Activated T-cell treated with anti-CD3 and anti-CD28 coated beads, Interleukin-2, amount 50 U/mL, for 4 hours (primary cell): Measurements from ENCODE around the gene ALPL. TPM values are rescaled to one million over a fixed set of nuclear protein-coding genes. Genes with fewer than 3 reads are reported as not detected.

ENCODE experiments used
- ATAC-seq, 2 donors: fragments of 200-7000 bp; cut with Tn5 transposase; one replicate each; pipeline ENCODE4 v1.10.0; 2021
- DNase-seq: peaks from one replicate; pipeline ENCODE4 v3.0.0-alpha.2; 2020
- H3K27me3 Mint-ChIP-seq: one replicate; pipeline ENCODE4 v1.8.0; 2021; ENCODE audit warnings: low read depth, mixed read lengths
- H3K36me3 Mint-ChIP-seq: one replicate; pipeline ENCODE4 v1.8.0; 2022; ENCODE audit warnings: mixed read lengths; ENCODE audit not compliant: insufficient read depth
- H3K4me1 Mint-ChIP-seq: one replicate; pipeline ENCODE4 v1.8.0; 2021; ENCODE audit warnings: low read depth, mixed read lengths
- H3K4me3 Mint-ChIP-seq: one replicate; pipeline ENCODE4 v1.8.0; 2021; ENCODE audit warnings: mild to moderate bottlenecking, moderate library complexity, mixed read lengths
- H3K9me3 Mint-ChIP-seq: one replicate; pipeline ENCODE4 v1.8.0; 2021; ENCODE audit warnings: mixed read lengths
- total RNA-seq, 3 donors: library from RNA; stranded (reverse); gene quantifications; one replicate each; pipeline ENCODE4 v1.2.1, GENCODE V29; 2021

The ALPL gene
- total RNA-seq, 3 donors from 2014 or later = 0.33 to 0.38 (median 0.34) TPM

DNA sequence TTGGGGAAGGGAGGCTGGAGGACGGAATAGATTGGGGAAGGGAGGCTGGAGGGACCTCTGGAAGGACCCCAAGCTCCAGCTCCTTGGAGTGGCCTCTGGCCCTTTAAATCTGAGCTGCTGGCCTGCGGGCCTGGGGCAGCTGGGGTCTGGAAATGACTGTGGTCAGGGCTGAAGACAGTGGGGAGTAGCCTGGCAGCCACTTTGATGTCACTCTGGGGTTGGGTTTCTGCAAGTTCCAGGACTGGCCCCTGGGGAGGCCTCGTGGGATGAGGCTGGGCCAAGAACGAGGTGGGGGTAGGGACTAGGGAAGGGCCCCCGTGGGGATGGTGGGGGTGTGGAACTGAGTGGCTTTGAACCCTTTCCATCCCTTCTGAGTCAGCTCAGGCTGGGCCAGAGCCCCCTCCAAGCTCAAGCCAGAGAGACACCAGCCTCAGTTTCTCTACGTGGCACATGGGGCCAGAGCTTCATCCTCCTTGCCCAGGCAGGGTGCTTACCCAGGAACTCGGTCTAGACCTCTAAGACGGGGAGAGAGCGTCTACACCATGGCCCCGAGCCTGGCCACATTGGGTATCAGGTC, 59.7 kb downstream of the ALPL start:
- no peak for ATAC-seq
- H3K27me3 Mint-ChIP-seq = peaks cover 7% of the 10 kb centered on the region
- peaks cover 1% of the 10 kb centered on the region for H3K4me1 Mint-ChIP-seq
- no peaks in the 10 kb centered on the region for H3K9me3 Mint-ChIP-seq
- H3K36me3 Mint-ChIP-seq = no peaks in the 10 kb centered on the region
- no peak overlapping the region for H3K4me3 Mint-ChIP-seq
- DNase-seq = no peak

GRCh38 chr1:21569820-21570527, 60.8 kb downstream of the ALPL start:
- peaks cover 14% of the 10 kb centered on the region for H3K27me3 Mint-ChIP-seq
- no peak for ATAC-seq

DNA sequence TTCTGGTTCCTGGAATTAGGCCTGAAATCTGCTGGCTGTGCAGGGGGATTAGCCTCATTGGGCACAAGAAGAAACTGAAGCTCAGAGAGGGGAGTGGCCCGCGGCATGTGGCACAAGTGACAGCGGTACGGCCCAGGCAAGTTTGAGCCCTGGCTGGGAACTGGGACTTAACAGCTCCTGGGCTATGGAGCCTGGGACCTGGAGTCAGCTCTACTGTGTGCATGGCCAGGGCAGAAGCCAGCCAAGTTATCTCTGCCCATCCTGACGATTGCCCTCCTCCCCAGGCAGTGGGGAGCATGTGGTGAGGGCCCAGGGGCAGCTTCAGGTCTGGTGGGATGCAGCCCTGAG, 61.3 kb downstream of the ALPL start:
- Mint-ChIP-seq H3K27me3 (peaks cover 16% of the 10 kb centered on the region), H3K36me3 (no peaks in the 10 kb centered on the region), H3K4me1 (peaks cover 1% of the 10 kb centered on the region), H3K9me3 (no peaks in the 10 kb centered on the region), H3K4me3 (no peak overlapping the region)
- DNase-seq (no peak), ATAC-seq (no peak)

More at GRCh38 chr1:21569820-21570527, 60.8 kb downstream of the ALPL start:
- peaks cover 1% of the 10 kb centered on the region for H3K4me1 Mint-ChIP-seq
- no peaks in the 10 kb centered on the region for H3K36me3 Mint-ChIP-seq
- no peak for DNase-seq
- H3K4me3 Mint-ChIP-seq = no peak overlapping the region
- H3K9me3 Mint-ChIP-seq = no peaks in the 10 kb centered on the region

GRCh38 chr1:21570885-21571284, 61.7 kb downstream of the ALPL start:
- peaks cover 16% of the 10 kb centered on the region for H3K27me3 Mint-ChIP-seq
- H3K4me3 Mint-ChIP-seq = no peak overlapping the region
- peaks cover 1% of the 10 kb centered on the region for H3K4me1 Mint-ChIP-seq
- DNase-seq = no peak
- no peaks in the 10 kb centered on the region for H3K9me3 Mint-ChIP-seq
- ATAC-seq = no peak
- no peaks in the 10 kb centered on the region for H3K36me3 Mint-ChIP-seq

DNA sequence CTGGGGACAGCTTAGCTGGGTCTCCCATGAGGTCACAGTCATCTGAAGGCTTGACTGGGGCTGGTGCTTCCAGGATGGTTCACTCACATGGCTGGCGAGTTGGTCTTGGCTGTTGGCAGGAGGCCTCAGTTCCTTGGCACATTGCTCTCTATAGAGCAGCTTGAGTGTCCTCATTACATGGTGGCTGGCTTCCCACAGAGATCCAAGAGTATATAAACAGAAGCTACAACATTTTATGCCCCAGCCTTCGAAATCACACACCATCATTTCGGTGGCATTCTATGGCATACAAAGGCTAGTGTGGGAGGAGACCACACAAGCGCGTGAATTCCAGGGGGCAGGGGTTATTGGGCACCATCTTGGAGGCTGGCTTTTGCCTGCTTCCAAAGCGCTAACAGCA, 63.0 kb downstream of the ALPL start:
- ATAC-seq = no peak
- Mint-ChIP-seq H3K36me3 (no peaks in the 10 kb centered on the region), H3K9me3 (no peaks in the 10 kb centered on the region), H3K4me3 (no peak overlapping the region), H3K4me1 (peaks cover 1% of the 10 kb centered on the region), H3K27me3 (peaks cover 16% of the 10 kb centered on the region)
- no peak for DNase-seq

DNA sequence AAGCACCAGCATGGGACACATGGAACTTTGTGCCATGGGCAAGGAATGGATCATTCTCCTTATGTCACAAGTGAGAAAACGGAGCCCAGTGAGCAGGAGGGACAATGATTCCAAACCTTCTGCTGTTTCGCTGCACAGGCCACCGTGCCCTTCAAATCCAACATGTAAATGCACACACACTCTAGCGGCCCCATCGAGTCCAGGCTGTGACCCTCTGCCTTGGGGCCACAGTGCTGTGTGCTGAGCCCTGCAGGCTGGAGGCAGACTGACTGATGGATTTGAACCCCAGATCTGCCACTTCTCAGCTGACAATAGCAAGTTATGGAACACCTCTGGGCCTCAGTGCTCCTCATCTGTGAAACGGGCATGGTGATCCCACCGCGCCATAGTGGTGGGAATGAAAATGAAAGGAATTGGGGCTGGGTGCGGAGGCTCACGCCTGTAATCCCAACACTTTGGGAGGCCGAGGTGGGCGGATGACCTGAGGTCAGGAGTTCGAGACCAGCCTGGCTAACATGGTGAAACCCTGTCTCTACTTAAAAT, 63.6 kb downstream of the ALPL start:
- DNase-seq = no peak
- H3K4me3 Mint-ChIP-seq = no peak overlapping the region

GRCh38 chr1:21573475-21573874, 64.3 kb downstream of the ALPL start:
- peaks cover 16% of the 10 kb centered on the region for H3K27me3 Mint-ChIP-seq
- no peaks in the 10 kb centered on the region for H3K36me3 Mint-ChIP-seq
- H3K4me3 Mint-ChIP-seq = no peak overlapping the region
- peaks cover under 1% of the 10 kb centered on the region for H3K4me1 Mint-ChIP-seq
- H3K9me3 Mint-ChIP-seq = no peaks in the 10 kb centered on the region
- no peak for ATAC-seq
- DNase-seq = no peak

More for the DNA sequence above, 63.6 kb downstream of the ALPL start:
- no peaks in the 10 kb centered on the region for H3K9me3 Mint-ChIP-seq
- peaks cover 1% of the 10 kb centered on the region for H3K4me1 Mint-ChIP-seq
- H3K36me3 Mint-ChIP-seq = no peaks in the 10 kb centered on the region
- peaks cover 16% of the 10 kb centered on the region for H3K27me3 Mint-ChIP-seq
- no peak for ATAC-seq

GRCh38 chr1:21573971-21574465, 64.8 kb downstream of the ALPL start:
- ATAC-seq (no peak), DNase-seq (no peak)

GRCh38 chr1:21574466-21575151, 65.4 kb downstream of the ALPL start:
- no peaks in the 10 kb centered on the region for H3K4me1 Mint-ChIP-seq
- no peak for ATAC-seq
- no peaks in the 10 kb centered on the region for H3K9me3 Mint-ChIP-seq
- H3K27me3 Mint-ChIP-seq = peaks cover 16% of the 10 kb centered on the region
- H3K4me3 Mint-ChIP-seq = no peak overlapping the region
- no peak for DNase-seq
- no peaks in the 10 kb centered on the region for H3K36me3 Mint-ChIP-seq

More at GRCh38 chr1:21573971-21574465, 64.8 kb downstream of the ALPL start:
- Mint-ChIP-seq H3K4me1 (no peaks in the 10 kb centered on the region), H3K27me3 (peaks cover 16% of the 10 kb centered on the region), H3K36me3 (no peaks in the 10 kb centered on the region), H3K9me3 (no peaks in the 10 kb centered on the region), H3K4me3 (no peak overlapping the region)

- H3K36me3 Mint-ChIP-seq = no peaks in the 10 kb centered on the region
- ATAC-seq (no peak), DNase-seq (no peak)
- H3K27me3 Mint-ChIP-seq = peaks cover 16% of the 10 kb centered on the region
- no peak overlapping the region for H3K4me3 Mint-ChIP-seq
- H3K4me1 Mint-ChIP-seq = no peaks in the 10 kb centered on the region
- no peaks in the 10 kb centered on the region for H3K9me3 Mint-ChIP-seq
These were observed 66.2 kb downstream of the ALPL start for GRCh38 chr1:21575351-21575942.

GRCh38 chr1:21576031-21576797, 67.0 kb downstream of the ALPL start:
- ATAC-seq (no peak), DNase-seq (no peak)
- Mint-ChIP-seq H3K9me3 (no peaks in the 10 kb centered on the region), H3K4me1 (no peaks in the 10 kb centered on the region), H3K36me3 (no peaks in the 10 kb centered on the region), H3K4me3 (no peak overlapping the region), H3K27me3 (peaks cover 16% of the 10 kb centered on the region)

- DNase-seq (no peak), ATAC-seq (no peak)
- Mint-ChIP-seq H3K4me3 (no peak overlapping the region), H3K9me3 (no peaks in the 10 kb centered on the region), H3K4me1 (no peaks in the 10 kb centered on the region), H3K27me3 (peaks cover 16% of the 10 kb centered on the region), H3K36me3 (no peaks in the 10 kb centered on the region)
These were observed 67.6 kb downstream of the ALPL start for GRCh38 chr1:21576798-21577187.

DNA sequence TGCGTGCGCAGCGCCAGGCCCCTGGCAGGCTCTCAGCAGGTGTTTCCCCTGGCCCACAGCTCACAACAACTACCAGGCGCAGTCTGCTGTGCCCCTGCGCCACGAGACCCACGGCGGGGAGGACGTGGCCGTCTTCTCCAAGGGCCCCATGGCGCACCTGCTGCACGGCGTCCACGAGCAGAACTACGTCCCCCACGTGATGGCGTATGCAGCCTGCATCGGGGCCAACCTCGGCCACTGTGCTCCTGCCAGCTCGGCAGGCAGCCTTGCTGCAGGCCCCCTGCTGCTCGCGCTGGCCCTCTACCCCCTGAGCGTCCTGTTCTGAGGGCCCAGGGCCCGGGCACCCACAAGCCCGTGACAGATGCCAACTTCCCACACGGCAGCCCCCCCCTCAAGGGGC, 68.1 kb downstream of the ALPL start:
- no peaks in the 10 kb centered on the region for H3K36me3 Mint-ChIP-seq
- no peaks in the 10 kb centered on the region for H3K4me1 Mint-ChIP-seq
- ATAC-seq (no peak), DNase-seq (no peak)
- no peak overlapping the region for H3K4me3 Mint-ChIP-seq
- H3K27me3 Mint-ChIP-seq = peaks cover 18% of the 10 kb centered on the region
- H3K9me3 Mint-ChIP-seq = no peaks in the 10 kb centered on the region

- Mint-ChIP-seq H3K36me3 (no peaks in the 10 kb centered on the region), H3K9me3 (no peaks in the 10 kb centered on the region), H3K4me1 (no peaks in the 10 kb centered on the region), H3K4me3 (no peak overlapping the region), H3K27me3 (peaks cover 19% of the 10 kb centered on the region)
- DNase-seq (no peak), ATAC-seq (no peak)
These were observed 68.7 kb downstream of the ALPL start for GRCh38 chr1:21577933-21578332.
